Measurements from ENCODE around the gene FGFBP2.

GRCh38 chr4:15983610-15984009 is 20.6 kb upstream of the FGFBP2 start:
- no peak for TF ChIP-seq CTCF (IDR thresholded peaks at IDR 0.05)
- TF ChIP-seq EP300 (IDR thresholded peaks at IDR 0.05): no peak
- TF ChIP-seq POLR2A (IDR thresholded peaks at IDR 0.05): no peak
- no peak for TF ChIP-seq POLR2AphosphoS5 (IDR thresholded peaks at IDR 0.05)
